GM19438 (cell line): Measurements from ENCODE around the gene APPBP2.
"Not testable (repeated sequence)": the region's sequence is repeated elsewhere in the genome, so short reads cannot be mapped to it uniquely, and the experiment has no call there.

Source experiments
- ATAC-seq: cut with Tn5 transposase; IDR thresholded peaks from one replicate; pipeline ENCODE4 v1.9.1; 2021; ENCODE audit warnings: low read depth; ENCODE audit not compliant: unreplicated experiment

The APPBP2 gene, protein sequence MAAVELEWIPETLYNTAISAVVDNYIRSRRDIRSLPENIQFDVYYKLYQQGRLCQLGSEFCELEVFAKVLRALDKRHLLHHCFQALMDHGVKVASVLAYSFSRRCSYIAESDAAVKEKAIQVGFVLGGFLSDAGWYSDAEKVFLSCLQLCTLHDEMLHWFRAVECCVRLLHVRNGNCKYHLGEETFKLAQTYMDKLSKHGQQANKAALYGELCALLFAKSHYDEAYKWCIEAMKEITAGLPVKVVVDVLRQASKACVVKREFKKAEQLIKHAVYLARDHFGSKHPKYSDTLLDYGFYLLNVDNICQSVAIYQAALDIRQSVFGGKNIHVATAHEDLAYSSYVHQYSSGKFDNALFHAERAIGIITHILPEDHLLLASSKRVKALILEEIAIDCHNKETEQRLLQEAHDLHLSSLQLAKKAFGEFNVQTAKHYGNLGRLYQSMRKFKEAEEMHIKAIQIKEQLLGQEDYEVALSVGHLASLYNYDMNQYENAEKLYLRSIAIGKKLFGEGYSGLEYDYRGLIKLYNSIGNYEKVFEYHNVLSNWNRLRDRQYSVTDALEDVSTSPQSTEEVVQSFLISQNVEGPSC

GRCh38 chr17:60525685-60526514 is at the start of gene APPBP2:
TSS of gene APPBP2 (minus strand) at chr17:60526242. CDS start at chr17:60525931, 311 bp downstream.
- ATAC-seq = peak; percentile 89

DNA sequence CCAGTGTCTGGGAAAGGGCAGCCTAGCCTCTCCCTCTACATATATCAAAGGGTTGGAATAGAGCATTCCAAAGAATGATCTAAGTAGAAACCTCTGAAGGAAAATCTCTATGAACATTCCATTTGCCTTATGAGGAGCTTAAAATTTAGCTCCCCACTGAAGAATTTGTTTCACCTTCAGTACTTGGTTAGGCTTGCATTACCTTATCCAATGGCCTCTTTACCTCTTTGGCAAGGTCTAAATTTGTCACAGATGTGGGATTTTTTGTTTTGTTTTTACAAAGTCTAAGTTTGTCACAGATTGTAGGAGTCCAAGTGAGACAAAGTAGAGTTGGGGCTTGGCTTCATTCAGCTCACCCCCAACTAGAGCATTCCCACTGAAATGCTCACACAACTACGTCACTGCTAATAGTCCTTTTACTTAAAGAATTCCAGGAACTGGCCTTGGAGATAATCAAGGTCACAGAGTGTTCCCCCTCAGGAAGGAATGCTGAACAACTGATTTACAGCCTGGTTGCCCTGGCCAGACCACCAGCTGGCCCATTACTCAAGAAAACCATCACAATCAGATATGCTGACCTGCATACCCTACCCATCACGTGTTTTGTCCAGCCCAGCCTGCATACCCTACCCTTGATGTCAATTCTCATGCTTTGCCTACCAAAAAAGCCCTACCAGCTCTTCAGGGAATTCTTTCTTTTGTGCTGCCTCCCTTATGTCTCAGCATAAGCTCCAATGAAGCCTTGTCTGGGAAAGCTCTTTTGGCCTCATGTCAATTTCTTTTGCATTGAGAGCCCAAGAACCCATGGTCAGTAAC is 47.4 kb upstream of the APPBP2 start:
- ATAC-seq = no peak

- ATAC-seq = no peak
Measured at GRCh38 chr17:60565233-60565632, 39.2 kb upstream of the APPBP2 start.

DNA sequence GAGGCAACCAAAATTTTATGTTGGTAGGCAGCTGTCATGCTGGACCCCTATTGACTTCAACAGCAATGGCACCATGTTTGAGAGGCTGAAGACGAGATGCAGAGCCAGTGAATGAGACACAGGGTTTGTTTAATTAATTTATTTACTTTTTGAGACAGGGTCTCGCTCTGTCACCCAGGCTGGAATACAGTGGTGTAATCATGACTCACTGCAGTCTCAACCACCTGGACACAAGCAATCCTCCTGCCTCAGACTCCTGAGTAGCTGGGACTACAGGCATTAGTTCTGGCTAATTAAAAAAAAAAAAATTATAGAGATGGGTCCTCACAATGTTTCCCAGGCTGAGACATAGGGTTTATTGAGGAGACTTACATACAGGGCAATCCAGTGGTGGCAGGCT is 37.7 kb upstream of the APPBP2 start:
- ATAC-seq = no peak

- ATAC-seq = no peak
Measured at GRCh38 chr17:60562421-60562820, 36.4 kb upstream of the APPBP2 start.

DNA sequence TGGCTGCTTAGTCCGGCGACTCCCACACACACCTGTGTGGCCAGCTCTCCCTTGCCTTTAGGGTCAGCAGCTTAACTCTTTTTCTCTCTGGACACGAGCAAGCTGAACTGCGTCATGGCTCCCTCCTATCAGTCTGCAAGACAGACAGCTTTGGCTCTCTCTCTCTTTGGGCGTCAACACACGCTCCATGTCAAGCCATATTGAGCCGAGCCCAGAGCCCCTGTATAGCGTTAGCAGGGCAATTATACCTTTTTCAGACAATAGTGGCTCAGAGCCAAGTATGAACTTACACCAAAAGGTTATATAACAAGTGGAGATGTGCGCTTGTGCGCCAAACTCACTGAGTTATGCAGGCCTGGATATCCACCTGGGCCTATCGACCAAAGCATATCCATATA is 34.8 kb upstream of the APPBP2 start:
- no peak for ATAC-seq

DNA sequence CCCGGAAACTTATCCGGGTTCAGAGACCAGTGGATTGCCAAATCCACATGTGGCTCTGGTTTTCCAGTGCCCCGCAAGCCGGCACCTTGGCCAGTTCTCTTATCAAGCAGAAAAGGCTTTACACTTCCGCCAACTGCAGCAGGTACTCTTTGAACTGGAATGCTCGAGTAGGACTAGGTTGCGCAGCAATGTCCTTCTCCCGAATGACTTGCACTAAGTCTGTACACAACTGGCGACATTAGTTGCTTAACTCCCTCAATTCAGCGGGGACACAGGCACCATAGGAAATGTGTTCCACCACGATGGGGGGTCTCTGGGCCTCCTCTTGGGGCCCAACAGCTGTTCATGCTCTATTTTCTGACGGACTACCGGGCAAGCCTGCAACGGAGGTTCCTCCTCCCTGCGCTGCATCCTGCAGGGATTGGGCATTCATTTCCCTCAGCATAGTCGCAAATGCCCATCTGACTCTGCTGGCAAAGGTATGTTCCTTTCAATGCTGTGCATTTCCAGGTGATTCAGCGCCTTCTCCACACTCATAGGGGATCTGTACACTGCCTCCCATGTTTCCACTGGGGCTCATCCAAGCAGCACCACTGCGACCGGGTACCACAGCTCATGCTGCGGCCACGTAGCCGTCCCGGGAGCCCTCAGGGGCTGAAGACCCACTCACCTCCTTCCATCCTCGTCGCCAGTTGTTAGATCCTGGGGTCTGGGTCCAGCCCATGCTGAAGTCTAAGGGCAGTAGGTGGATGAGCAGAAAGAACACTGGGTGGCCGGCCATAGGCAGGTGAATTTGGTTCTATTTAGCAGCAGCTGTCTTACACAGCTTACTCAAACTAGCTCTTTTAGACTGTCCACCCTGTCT is 34.2 kb upstream of the APPBP2 start:
- ATAC-seq = no peak

DNA sequence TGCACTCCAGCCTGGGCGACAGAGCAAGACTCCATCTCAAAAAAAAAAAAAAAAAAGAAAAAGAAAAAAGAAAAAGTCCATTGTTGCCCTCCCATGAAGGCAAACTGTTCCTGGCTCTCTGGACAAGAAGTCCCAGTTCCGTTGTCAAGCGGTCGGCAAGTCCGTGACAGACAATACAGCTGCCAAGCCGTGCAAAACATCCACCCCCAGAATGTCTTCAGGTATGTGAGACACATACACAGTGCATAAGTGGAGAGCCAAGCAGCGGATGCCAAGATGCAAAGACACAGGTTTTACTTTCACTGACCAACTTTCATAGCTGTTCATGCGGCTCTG is 33.6 kb upstream of the APPBP2 start:
- no peak for ATAC-seq

GRCh38 chr17:60557805-60558204 is 31.8 kb upstream of the APPBP2 start:
- ATAC-seq = no peak

GRCh38 chr17:60555786-60556185 is 29.7 kb upstream of the APPBP2 start:
- no peak for ATAC-seq

GRCh38 chr17:60554377-60554788 is 28.3 kb upstream of the APPBP2 start:
- no peak for ATAC-seq

- ATAC-seq = not testable (repeated sequence)
Measured at GRCh38 chr17:60552255-60552654, 26.2 kb upstream of the APPBP2 start.

DNA sequence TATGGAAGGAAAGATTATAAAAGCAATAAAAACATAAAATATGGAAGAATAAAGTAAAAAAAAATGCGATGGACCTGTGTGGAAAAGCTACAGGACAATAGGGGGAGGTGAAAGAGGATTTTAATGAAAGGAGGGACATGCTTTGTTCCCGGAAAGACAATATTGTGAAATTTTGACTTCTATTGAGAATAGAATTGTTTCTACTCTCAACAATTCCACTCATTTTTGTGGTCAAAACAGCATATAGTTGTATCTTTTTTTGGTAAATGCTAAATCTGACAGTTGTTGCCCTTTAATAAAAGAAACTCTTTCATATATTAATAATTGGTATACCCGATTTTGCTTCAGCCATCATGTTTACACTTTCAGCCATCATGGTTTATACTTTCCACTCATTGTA is 22.9 kb upstream of the APPBP2 start:
- no peak for ATAC-seq

DNA sequence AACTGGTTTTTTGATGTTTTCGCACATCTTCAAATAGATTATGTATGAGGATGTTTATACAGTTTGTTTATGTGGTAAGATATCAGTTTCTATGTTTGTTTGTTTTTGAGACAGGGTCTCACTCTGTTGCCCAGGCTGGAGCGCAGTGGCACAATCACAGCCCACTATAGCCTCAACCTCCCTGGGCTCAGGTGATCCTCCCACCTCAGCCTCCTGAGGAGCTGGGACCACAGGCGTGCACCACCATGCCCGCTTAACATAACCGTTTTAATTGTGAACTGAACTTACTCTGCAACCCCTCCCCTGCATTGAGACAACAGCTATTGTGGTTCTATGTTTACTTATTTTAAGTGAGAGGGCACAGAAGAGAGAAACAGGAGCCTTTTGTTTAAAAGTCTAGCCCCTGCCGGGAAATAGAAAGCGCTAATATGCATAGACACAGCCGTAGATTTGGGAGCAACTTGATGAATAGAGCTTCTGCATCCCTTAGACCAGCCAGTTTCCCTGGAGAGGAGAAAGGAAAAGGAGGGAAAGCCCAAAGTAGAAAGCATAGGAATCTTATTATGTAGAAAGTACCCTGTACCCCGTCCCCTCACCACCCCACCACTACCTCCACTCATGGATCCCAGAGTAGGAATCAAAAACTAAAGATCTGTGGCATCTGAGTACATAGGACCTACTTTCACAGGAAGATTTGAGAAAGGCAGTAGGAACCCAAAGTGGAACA is 19.6 kb upstream of the APPBP2 start:
- no peak for ATAC-seq

GRCh38 chr17:60542071-60542470 is 16.0 kb upstream of the APPBP2 start:
- ATAC-seq = no peak

- no peak for ATAC-seq
Measured at GRCh38 chr17:60540460-60540859, 14.4 kb upstream of the APPBP2 start.

- ATAC-seq = no peak
Measured at GRCh38 chr17:60539807-60540206, 13.8 kb upstream of the APPBP2 start.

- no peak for ATAC-seq
Measured at GRCh38 chr17:60538726-60539125, 12.7 kb upstream of the APPBP2 start.
